ENCODE measurements around the gene CACNA1A.

The CACNA1A gene

DNA sequence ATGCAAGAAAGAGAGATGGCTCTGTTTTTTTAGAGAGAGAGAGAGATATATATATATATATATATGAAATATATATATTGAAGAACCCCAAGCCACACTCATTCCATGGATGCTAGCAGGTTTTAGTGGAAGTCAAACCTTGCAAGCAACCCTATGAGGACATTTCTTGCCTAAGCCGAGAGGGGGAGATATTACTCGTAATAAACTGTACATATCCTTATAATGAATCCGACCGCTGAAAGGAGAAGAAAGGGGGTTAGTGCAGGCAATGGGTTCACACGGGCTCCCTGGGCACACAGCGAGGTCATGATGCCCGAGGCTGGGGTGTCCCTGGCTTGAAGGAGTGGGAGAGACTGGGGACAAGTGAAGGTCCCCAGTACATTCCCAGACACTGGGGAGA, 277.7 kb downstream of the CACNA1A start:
- Histone ChIP-seq H3K4me1 (ENCODE audit: control insufficient read depth, insufficient read depth, low read length) (peaks cover 3% of the 10 kb centered on the region; the same call in 1 of the 2 replicates), H3K4me3 (ENCODE audit: low read depth, low read length) (no peak overlapping the region), H3K27ac (ENCODE audit: low read depth, low read length) (no peak overlapping the region), H3K36me3 (ENCODE audit: control insufficient read depth, insufficient read depth, low read length) (no peaks in the 10 kb centered on the region), H3K9me3 (ENCODE audit: control insufficient read depth, insufficient read depth, low read depth, low read length) (no peaks in the 10 kb centered on the region), H3K27me3 (ENCODE audit: control insufficient read depth, insufficient read depth, low read length) (no peaks in the 10 kb centered on the region), H3K9ac (ENCODE audit: low read length) (no peak overlapping the region)

GRCh38 chr19:13226983-13227382, 279.3 kb downstream of the CACNA1A start:
- H3K36me3 ChIP-seq (ENCODE audit: control insufficient read depth, insufficient read depth, low read length) = no peaks in the 10 kb centered on the region
- H3K9ac ChIP-seq (ENCODE audit: low read length) = no peak overlapping the region
- H3K4me1 ChIP-seq (ENCODE audit: control insufficient read depth, insufficient read depth, low read length) = peaks cover 3% of the 10 kb centered on the region; the same call in 1 of the 2 replicates
- no peak overlapping the region for H3K4me3 ChIP-seq (ENCODE audit: low read depth, low read length)
- no peaks in the 10 kb centered on the region for H3K9me3 ChIP-seq (ENCODE audit: control insufficient read depth, insufficient read depth, low read depth, low read length)
- no peaks in the 10 kb centered on the region for H3K27me3 ChIP-seq (ENCODE audit: control insufficient read depth, insufficient read depth, low read length)
- H3K27ac ChIP-seq (ENCODE audit: low read depth, low read length) = no peak overlapping the region

DNA sequence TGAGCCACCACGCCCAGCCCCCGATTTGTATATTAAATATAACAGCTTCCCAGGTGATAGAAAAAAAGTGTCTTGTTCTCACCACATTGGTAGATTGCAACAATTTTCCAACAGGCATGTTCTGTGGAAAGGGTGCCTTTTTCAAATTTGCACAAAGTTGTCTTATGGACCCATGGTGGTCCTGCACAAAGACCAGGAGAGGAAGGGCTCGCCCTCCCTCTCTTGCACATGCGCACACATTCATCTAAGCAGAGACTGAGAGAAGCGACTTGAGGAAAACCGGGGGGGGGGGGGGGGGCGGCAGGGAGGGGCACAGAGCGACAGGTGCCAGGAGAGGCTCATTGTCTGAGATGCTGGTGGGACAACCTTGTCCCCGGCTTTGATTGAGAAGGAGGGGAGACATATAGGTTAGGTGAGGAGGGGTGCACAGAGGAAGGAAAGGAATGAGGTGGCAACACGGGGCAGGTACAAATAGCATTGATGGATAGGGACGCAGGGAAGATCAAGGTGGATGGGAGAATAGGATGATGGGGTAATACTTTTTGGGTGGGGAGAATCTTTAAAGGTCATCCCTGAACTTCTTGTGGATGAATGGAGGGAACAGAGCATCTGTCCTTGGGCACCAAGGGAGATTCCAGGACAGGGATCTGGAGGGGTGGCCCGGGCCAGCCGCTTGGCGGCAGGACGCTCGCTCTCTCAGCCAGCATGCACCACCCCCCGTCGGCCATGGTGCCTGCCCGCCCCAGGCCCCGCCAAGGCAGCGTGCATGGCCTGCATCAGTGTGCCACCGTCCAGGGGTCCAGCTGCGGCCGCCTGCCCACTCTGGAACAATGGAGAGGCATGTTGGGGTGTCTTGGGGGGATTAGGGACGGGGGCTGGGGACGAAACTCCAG, 280.1 kb downstream of the CACNA1A start:
- no peaks in the 10 kb centered on the region for H3K36me3 ChIP-seq (ENCODE audit: control insufficient read depth, insufficient read depth, low read length)
- no peak overlapping the region for H3K27ac ChIP-seq (ENCODE audit: low read depth, low read length)
- H3K9ac ChIP-seq (ENCODE audit: low read length) = no peak overlapping the region
- no peaks in the 10 kb centered on the region for H3K27me3 ChIP-seq (ENCODE audit: control insufficient read depth, insufficient read depth, low read length)
- no peak overlapping the region for H3K4me3 ChIP-seq (ENCODE audit: low read depth, low read length)
- no peaks in the 10 kb centered on the region for H3K9me3 ChIP-seq (ENCODE audit: control insufficient read depth, insufficient read depth, low read depth, low read length)
- no peaks in the 10 kb centered on the region for H3K4me1 ChIP-seq (ENCODE audit: control insufficient read depth, insufficient read depth, low read length)

- H3K4me1 ChIP-seq (ENCODE audit: control insufficient read depth, insufficient read depth, low read length) = no peaks in the 10 kb centered on the region
- no peaks in the 10 kb centered on the region for H3K9me3 ChIP-seq (ENCODE audit: control insufficient read depth, insufficient read depth, low read depth, low read length)
- no peak overlapping the region for H3K27ac ChIP-seq (ENCODE audit: low read depth, low read length)
- no peaks in the 10 kb centered on the region for H3K27me3 ChIP-seq (ENCODE audit: control insufficient read depth, insufficient read depth, low read length)
- no peaks in the 10 kb centered on the region for H3K36me3 ChIP-seq (ENCODE audit: control insufficient read depth, insufficient read depth, low read length)
- no peak overlapping the region for H3K4me3 ChIP-seq (ENCODE audit: low read depth, low read length)
- no peak overlapping the region for H3K9ac ChIP-seq (ENCODE audit: low read length)
These were observed 281.2 kb downstream of the CACNA1A start for GRCh38 chr19:13225085-13225484.

DNA sequence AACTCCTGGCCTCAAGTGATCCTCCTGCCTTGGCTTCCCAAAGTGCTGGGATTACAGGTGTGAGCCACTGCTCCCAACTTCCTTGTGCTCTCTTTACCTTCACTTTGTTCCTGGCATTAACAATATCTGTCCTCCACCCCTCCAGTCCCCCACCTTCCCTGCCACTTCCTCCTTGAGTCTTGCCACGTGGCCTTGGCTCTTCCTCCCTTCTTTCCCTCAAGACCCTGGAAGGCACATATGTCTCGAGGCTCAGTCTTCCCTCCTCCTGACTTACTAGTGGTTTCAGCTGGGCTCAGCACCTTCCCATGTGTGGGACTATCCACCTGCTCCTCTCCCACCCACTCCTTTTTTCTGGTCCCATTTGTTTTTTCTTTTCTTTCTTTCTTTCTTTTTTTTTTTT, 285.4 kb downstream of the CACNA1A start:
- Histone ChIP-seq H3K9me3 (ENCODE audit: control insufficient read depth, insufficient read depth, low read depth, low read length) (no peaks in the 10 kb centered on the region), H3K9ac (ENCODE audit: low read length) (no peak overlapping the region), H3K36me3 (ENCODE audit: control insufficient read depth, insufficient read depth, low read length) (no peaks in the 10 kb centered on the region), H3K27ac (ENCODE audit: low read depth, low read length) (no peak overlapping the region), H3K27me3 (ENCODE audit: control insufficient read depth, insufficient read depth, low read length) (no peaks in the 10 kb centered on the region), H3K4me1 (ENCODE audit: control insufficient read depth, insufficient read depth, low read length) (peaks cover 4% of the 10 kb centered on the region), H3K4me3 (ENCODE audit: low read depth, low read length) (no peak overlapping the region)

- Histone ChIP-seq H3K9ac (ENCODE audit: low read length) (no peak overlapping the region), H3K36me3 (ENCODE audit: control insufficient read depth, insufficient read depth, low read length) (no peaks in the 10 kb centered on the region), H3K4me1 (ENCODE audit: control insufficient read depth, insufficient read depth, low read length) (peaks cover 4% of the 10 kb centered on the region), H3K9me3 (ENCODE audit: control insufficient read depth, insufficient read depth, low read depth, low read length) (no peaks in the 10 kb centered on the region), H3K4me3 (ENCODE audit: low read depth, low read length) (no peak overlapping the region), H3K27ac (ENCODE audit: low read depth, low read length) (no peak overlapping the region), H3K27me3 (ENCODE audit: control insufficient read depth, insufficient read depth, low read length) (no peaks in the 10 kb centered on the region)
These were observed 290.5 kb downstream of the CACNA1A start for GRCh38 chr19:13215572-13216380.

DNA sequence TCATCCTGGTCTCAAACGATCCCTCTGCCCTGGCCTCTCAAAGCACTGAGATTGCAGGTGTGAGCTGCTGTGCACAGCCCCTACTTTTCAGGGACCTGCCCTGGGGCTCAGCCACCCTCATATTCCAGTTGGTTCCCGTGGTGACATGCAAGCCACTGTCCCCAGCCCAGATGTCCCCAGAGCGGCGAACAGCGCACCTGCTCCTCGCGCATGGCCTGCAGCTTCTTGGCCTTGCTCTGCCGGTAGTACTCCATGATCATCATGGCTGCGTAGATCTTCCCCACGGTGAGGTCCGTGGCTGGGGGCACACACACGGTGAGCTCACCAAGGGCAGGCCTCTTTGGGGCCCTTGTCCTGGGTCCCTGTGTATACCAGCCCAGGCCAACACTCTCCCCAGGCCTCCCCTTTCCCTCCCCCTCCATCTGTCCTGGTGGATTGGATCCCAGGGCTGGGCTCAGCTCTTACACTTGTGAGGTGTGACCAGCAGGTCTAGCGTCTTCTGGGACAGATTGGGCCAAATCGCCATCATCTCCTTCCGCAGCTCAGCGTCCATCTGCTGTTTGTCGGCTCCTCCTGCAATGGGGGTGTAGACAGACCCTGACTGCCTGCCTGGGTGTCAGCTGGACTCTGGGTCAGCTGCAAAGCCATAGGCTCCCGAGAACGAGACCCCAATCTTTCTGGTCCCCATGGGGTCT, 292.1 kb downstream of the CACNA1A start:
- no peak overlapping the region for H3K27ac ChIP-seq (ENCODE audit: low read depth, low read length)
- no peaks in the 10 kb centered on the region for H3K27me3 ChIP-seq (ENCODE audit: control insufficient read depth, insufficient read depth, low read length)
- no peak overlapping the region for H3K9ac ChIP-seq (ENCODE audit: low read length)
- H3K4me1 ChIP-seq (ENCODE audit: control insufficient read depth, insufficient read depth, low read length) = peaks cover 11% of the 10 kb centered on the region
- H3K9me3 ChIP-seq (ENCODE audit: control insufficient read depth, insufficient read depth, low read depth, low read length) = no peaks in the 10 kb centered on the region
- H3K36me3 ChIP-seq (ENCODE audit: control insufficient read depth, insufficient read depth, low read length) = no peaks in the 10 kb centered on the region
- H3K4me3 ChIP-seq (ENCODE audit: low read depth, low read length) = no peak overlapping the region

GRCh38 chr19:13212759-13213330, 293.4 kb downstream of the CACNA1A start:
- no peak overlapping the region for H3K9ac ChIP-seq (ENCODE audit: low read length)

DNA sequence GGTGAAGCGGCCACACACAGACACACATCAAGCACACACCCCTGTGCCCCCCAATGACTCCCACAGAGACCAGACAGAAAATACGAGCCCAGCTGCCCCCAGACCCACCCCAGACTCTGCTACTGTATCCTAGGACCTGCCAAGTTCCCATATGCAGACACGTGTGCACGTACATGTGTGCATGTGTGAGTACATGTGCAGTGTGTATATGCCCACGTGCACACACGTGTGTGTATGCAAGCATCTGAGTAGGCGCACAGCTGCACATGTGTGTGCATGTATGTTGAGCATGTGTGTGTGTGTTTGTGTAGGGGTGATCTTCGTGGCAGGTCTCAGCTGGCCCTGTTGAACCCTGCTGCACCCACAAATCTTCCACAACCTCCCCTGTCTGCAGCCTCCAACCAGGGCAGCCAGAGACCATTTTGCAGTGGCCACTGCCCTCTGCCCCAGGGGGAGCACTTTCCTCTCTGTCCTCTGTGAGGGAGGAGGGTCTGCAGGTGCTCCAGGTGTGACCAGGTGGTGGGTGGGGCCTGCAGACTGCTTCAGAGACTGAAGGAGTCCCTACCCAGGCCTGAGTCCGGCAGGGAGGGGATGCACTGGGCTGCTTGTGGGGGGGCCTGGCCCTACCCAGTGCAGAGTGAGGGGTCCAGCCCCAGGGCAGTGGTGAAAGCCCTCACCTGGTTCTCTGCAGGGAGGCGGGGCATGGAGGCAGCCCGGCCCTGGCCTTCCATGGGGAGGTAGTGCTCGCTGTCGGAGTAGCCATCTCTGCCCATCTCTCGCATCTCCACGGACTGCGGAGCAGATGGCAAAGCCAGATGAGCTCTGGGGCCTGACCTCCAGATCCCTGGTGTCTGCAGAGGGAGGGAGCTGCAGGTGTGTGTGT, 294.6 kb downstream of the CACNA1A start:
- no peaks in the 10 kb centered on the region for H3K36me3 ChIP-seq (ENCODE audit: control insufficient read depth, insufficient read depth, low read length)
- no peak overlapping the region for H3K4me3 ChIP-seq (ENCODE audit: low read depth, low read length)
- H3K9me3 ChIP-seq (ENCODE audit: control insufficient read depth, insufficient read depth, low read depth, low read length) = no peaks in the 10 kb centered on the region
- no peaks in the 10 kb centered on the region for H3K27me3 ChIP-seq (ENCODE audit: control insufficient read depth, insufficient read depth, low read length)
- H3K9ac ChIP-seq (ENCODE audit: low read length) = no peak overlapping the region
- peaks cover 11% of the 10 kb centered on the region; the same call in 1 of the 2 replicates for H3K4me1 ChIP-seq (ENCODE audit: control insufficient read depth, insufficient read depth, low read length)
- no peak overlapping the region for H3K27ac ChIP-seq (ENCODE audit: low read depth, low read length)

More at GRCh38 chr19:13212759-13213330, 293.4 kb downstream of the CACNA1A start:
- Histone ChIP-seq H3K36me3 (ENCODE audit: control insufficient read depth, insufficient read depth, low read length) (no peaks in the 10 kb centered on the region), H3K27ac (ENCODE audit: low read depth, low read length) (no peak overlapping the region), H3K4me1 (ENCODE audit: control insufficient read depth, insufficient read depth, low read length) (peaks cover 15% of the 10 kb centered on the region), H3K4me3 (ENCODE audit: low read depth, low read length) (no peak overlapping the region), H3K27me3 (ENCODE audit: control insufficient read depth, insufficient read depth, low read length) (no peaks in the 10 kb centered on the region), H3K9me3 (ENCODE audit: control insufficient read depth, insufficient read depth, low read depth, low read length) (no peaks in the 10 kb centered on the region)

GRCh38 chr19:13210941-13211340, 295.3 kb downstream of the CACNA1A start:
- no peak overlapping the region for H3K27ac ChIP-seq (ENCODE audit: low read depth, low read length)
- H3K4me1 ChIP-seq (ENCODE audit: control insufficient read depth, insufficient read depth, low read length) = peaks cover 11% of the 10 kb centered on the region; the same call in 1 of the 2 replicates
- H3K9me3 ChIP-seq (ENCODE audit: control insufficient read depth, insufficient read depth, low read depth, low read length) = no peaks in the 10 kb centered on the region
- no peaks in the 10 kb centered on the region for H3K27me3 ChIP-seq (ENCODE audit: control insufficient read depth, insufficient read depth, low read length)
- no peaks in the 10 kb centered on the region for H3K36me3 ChIP-seq (ENCODE audit: control insufficient read depth, insufficient read depth, low read length)
- no peak overlapping the region for H3K9ac ChIP-seq (ENCODE audit: low read length)
- H3K4me3 ChIP-seq (ENCODE audit: low read depth, low read length) = no peak overlapping the region

Measured in HUES6 (cell line).